Stimulated activated CD8-positive, alpha-beta memory T cell treated with anti-CD3 and anti-CD28 coated beads, Interleukin-4, amount 100 ng/mL, for 48 hours (primary cell): ENCODE results near the gene BEND5.

ENCODE experiments used
- DNase-seq: peaks from one replicate; pipeline ENCODE4 v3.0.0-alpha.2; 2020

The BEND5 gene

GRCh38 chr1:48678710-48679505 lies 97.8 kb downstream of the BEND5 start:
- no peak for DNase-seq
